H9 (cell line): Measurements from ENCODE around the gene PRUNE2. TPM values are rescaled to one million over a fixed set of nuclear protein-coding genes. Genes with fewer than 3 reads are reported as not detected.

Experiments
- DNase-seq: peaks from one replicate; pipeline ENCODE4 v3.0.0-alpha.2; 2017
- H2AFZ ChIP-seq: one replicate; pipeline ENCODE4 v1.6.1; 2013; ENCODE audit warnings: mild to moderate bottlenecking, low read length, control low read depth, moderate library complexity
- H2AK5ac ChIP-seq: 2 replicates; pipeline ENCODE4 v1.6.1; 2013; ENCODE audit warnings: low read length, control low read depth, mixed read lengths; ENCODE audit not compliant: insufficient read length
- H2BK120ac ChIP-seq: one replicate; pipeline ENCODE4 v1.6.1; 2013; ENCODE audit warnings: low read depth, mild to moderate bottlenecking, low read length, control low read depth, inconsistent platforms; ENCODE audit not compliant: poor library complexity, severe bottlenecking
- H2BK12ac ChIP-seq: 2 replicates; pipeline ENCODE4 v1.6.1; 2013; ENCODE audit warnings: low read length, control low read depth, mixed read lengths, low read depth; ENCODE audit not compliant: insufficient read length
- H2BK15ac ChIP-seq: 2 replicates; pipeline ENCODE4 v1.6.1; 2013; ENCODE audit warnings: low read depth, low read length, control low read depth
- H2BK20ac ChIP-seq: one replicate; pipeline ENCODE4 v1.6.1; 2013; ENCODE audit warnings: low read depth, mild to moderate bottlenecking, low read length, control low read depth, inconsistent platforms; ENCODE audit not compliant: poor library complexity, severe bottlenecking
- H2BK5ac ChIP-seq: 2 replicates; pipeline ENCODE4 v1.6.1; 2013; ENCODE audit warnings: low read length, control low read depth, mixed read lengths; ENCODE audit not compliant: insufficient read length
- H3K14ac ChIP-seq: 2 replicates; pipeline ENCODE4 v1.6.1; 2013; ENCODE audit warnings: low read length, control low read depth; ENCODE audit not compliant: insufficient read depth
- H3K18ac ChIP-seq: 2 replicates; pipeline ENCODE4 v1.6.1; 2013; ENCODE audit warnings: low read depth, mild to moderate bottlenecking, mixed read lengths, low read length, control low read depth; ENCODE audit not compliant: insufficient read length
- H3K23ac ChIP-seq: 2 replicates; pipeline ENCODE4 v1.6.1; 2013; ENCODE audit warnings: low read length, control low read depth, mixed read lengths, low read depth; ENCODE audit not compliant: insufficient read length
- H3K23me2 ChIP-seq: 2 replicates; pipeline ENCODE4 v1.6.1; 2013; ENCODE audit warnings: low read depth, mild to moderate bottlenecking, mixed read lengths, low read length, control low read depth; ENCODE audit not compliant: insufficient read length, poor library complexity, severe bottlenecking
- H3K27ac ChIP-seq: 2 replicates; pipeline ENCODE4 v1.5.1; 2013; ENCODE audit warnings: low read length, control low read depth, mixed read lengths, low read depth; ENCODE audit not compliant: insufficient read length
- H3K27me3 ChIP-seq: 2 replicates; pipeline ENCODE4 v1.6.1; 2013; ENCODE audit warnings: low read length, control low read depth, inconsistent platforms; ENCODE audit not compliant: insufficient read depth
- H3K4ac ChIP-seq: 2 replicates; pipeline ENCODE4 v1.6.1; 2013; ENCODE audit warnings: low read depth, mild to moderate bottlenecking, control low read depth, inconsistent platforms, low read length, moderate library complexity
- H3K4me1 ChIP-seq: 2 replicates; pipeline ENCODE4 v1.6.1; 2013; ENCODE audit warnings: low read length, control low read depth, inconsistent platforms; ENCODE audit not compliant: insufficient read depth
- H3K4me2 ChIP-seq: 2 replicates; pipeline ENCODE4 v1.6.1; 2013; ENCODE audit warnings: low read length, control low read depth, mixed read lengths; ENCODE audit not compliant: insufficient read length, insufficient read depth
- H3K56ac ChIP-seq: 2 replicates; pipeline ENCODE4 v1.6.1; 2013; ENCODE audit warnings: low read depth, mild to moderate bottlenecking, mixed read lengths, low read length, control low read depth; ENCODE audit not compliant: insufficient read length
- H3K79me1 ChIP-seq: 2 replicates; pipeline ENCODE4 v1.6.1; 2013; ENCODE audit warnings: low read depth, mild to moderate bottlenecking, moderate library complexity, low read length, control low read depth, inconsistent platforms; ENCODE audit not compliant: insufficient read depth, poor library complexity, severe bottlenecking
- H3K79me2 ChIP-seq: 2 replicates; pipeline ENCODE4 v1.6.1; 2013; ENCODE audit warnings: low read length, control low read depth, inconsistent platforms; ENCODE audit not compliant: insufficient read depth
- H3K9ac ChIP-seq: 2 replicates; pipeline ENCODE4 v1.6.1; 2013; ENCODE audit warnings: low read length, control low read depth, mixed read lengths; ENCODE audit not compliant: insufficient read length; ENCODE audit errors: extremely low read depth
- H3K9me3 ChIP-seq: one replicate; pipeline ENCODE4 v1.6.1; 2013; ENCODE audit warnings: low read depth, low read length, inconsistent platforms; ENCODE audit not compliant: control insufficient read depth
- H3T11ph ChIP-seq: one replicate; pipeline ENCODE4 v1.6.1; 2013; ENCODE audit warnings: mild to moderate bottlenecking, low read length, control low read depth, inconsistent platforms
- H4K20me1 ChIP-seq: one replicate; pipeline ENCODE4 v1.6.1; 2013; ENCODE audit not compliant: control insufficient read depth, insufficient read length, insufficient read depth
- H4K5ac ChIP-seq: 2 replicates; pipeline ENCODE4 v1.6.1; 2013; ENCODE audit warnings: low read depth, mild to moderate bottlenecking, mixed read lengths, low read length, control low read depth; ENCODE audit not compliant: insufficient read length
- H4K8ac ChIP-seq: replicated peaks from 2 replicates; pipeline ENCODE4 v1.6.1; 2013; ENCODE audit warnings: low read length, control low read depth, mixed read lengths, low read depth; ENCODE audit not compliant: insufficient read length
- H4K91ac ChIP-seq: 2 replicates; pipeline ENCODE4 v1.6.1; 2013; ENCODE audit warnings: low read depth, mild to moderate bottlenecking, moderate library complexity, mixed read lengths, low read length, control low read depth; ENCODE audit not compliant: insufficient read length
- H3K27ac Mint-ChIP-seq, 3 experiments: 2 replicates in 2 of 3; 3 replicates in 1 of 3; pipeline ENCODE4 v1.8.0; 2020 to 2021; ENCODE audit warnings: mixed read lengths in 3 of 3, mild to moderate bottlenecking in 1 of 3, moderate library complexity in 1 of 3
- H3K27me3 Mint-ChIP-seq: 2 replicates; pipeline ENCODE4 v1.8.0; 2021; ENCODE audit warnings: low read depth, mild to moderate bottlenecking, moderate library complexity, mixed read lengths
- H3K36me3 Mint-ChIP-seq, 3 experiments: 2 replicates in 2 of 3; 3 replicates in 1 of 3; pipeline ENCODE4 v1.8.0; 2020 to 2021; ENCODE audit warnings: low read depth in 3 of 3, mixed read lengths in 3 of 3; ENCODE audit not compliant: insufficient read depth in 1 of 3
- H3K4me1 Mint-ChIP-seq, 2 experiments: 2 replicates each; pipeline ENCODE4 v1.8.0; 2020; ENCODE audit warnings: mixed read lengths in 2 of 2
- H3K4me3 Mint-ChIP-seq, 2 experiments: 2 replicates in 1 of 2; 3 replicates in 1 of 2; pipeline ENCODE4 v1.8.0; 2020 to 2021; ENCODE audit warnings: mild to moderate bottlenecking in 2 of 2, mixed read lengths in 2 of 2, moderate library complexity in 1 of 2
- H3K9me3 Mint-ChIP-seq, 2 experiments: 2 replicates in 1 of 2; 3 replicates in 1 of 2; pipeline ENCODE4 v1.8.0; 2020; ENCODE audit warnings: mild to moderate bottlenecking in 2 of 2, mixed read lengths in 2 of 2, moderate library complexity in 1 of 2
- CTCF ChIP-seq: fragments of 200-600 bp; sonication (generic); conservative IDR thresholded peaks from 3 replicates; pipeline ENCODE4 v1.8.0; 2021; ENCODE audit warnings: antibody characterized with exemption, mild to moderate bottlenecking
- WGBS: extraction: QIAGEN DNeasy Blood & Tissue Kit; methylation state at CpG from one replicate; pipeline ENCODE4 v1.1.7; 2013; ENCODE audit warnings: missing lambda C conversion rate, low lambda C conversion rate, mixed read lengths; ENCODE audit not compliant: insufficient read length; ENCODE audit errors: extremely low coverage; 5-methylcytosine and 5-hydroxymethylcytosine counted together
- total RNA-seq: library from RNA; stranded (reverse); gene quantifications from 2 replicates; pipeline ENCODE4 v1.2.1, GENCODE V29; 2021

PRUNE2 gene
- total RNA-seq, 1 experiment from 2014 or later, result 12.1 TPM

DNA sequence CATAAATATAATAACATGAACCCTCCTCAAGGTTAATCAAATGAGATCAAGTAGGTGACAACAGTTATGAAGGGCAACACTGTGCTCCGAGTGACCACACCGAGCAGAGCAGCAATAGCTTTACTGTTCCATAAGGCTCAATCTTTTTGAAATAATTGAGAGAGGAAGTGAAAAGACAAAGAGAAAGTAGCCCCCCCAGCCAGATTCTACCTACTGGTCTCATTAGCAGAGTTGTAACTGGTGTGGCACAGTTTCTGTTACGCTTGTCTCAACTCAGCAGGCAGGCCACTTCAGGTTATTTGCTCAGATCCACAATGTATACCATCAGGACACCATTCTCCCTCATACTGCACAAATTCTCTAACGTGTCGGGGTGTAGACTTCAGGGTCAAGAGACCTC, 14.0 kb downstream of the PRUNE2 start:
- H3K9ac ChIP-seq, result no peak overlapping the region
- H3K23me2 ChIP-seq, result no peaks in the 10 kb centered on the region
- no peak overlapping the region for H3K27ac Mint-ChIP-seq
- H2AK5ac ChIP-seq, result no peak overlapping the region
- H4K20me1 ChIP-seq, result no peaks in the 10 kb centered on the region
- H3T11ph ChIP-seq, result no peak overlapping the region
- H3K4me1 Mint-ChIP-seq, result peaks cover 21 to 27% of the 10 kb centered on the region in 2 experiments
- no peak overlapping the region for H3K14ac ChIP-seq
- H3K36me3 Mint-ChIP-seq, result no peaks in the 10 kb centered on the region; a peak in 1 of 7 replicates
- no peak overlapping the region for H4K5ac ChIP-seq
- H3K56ac ChIP-seq, result no peak overlapping the region
- no peak overlapping the region for H3K4ac ChIP-seq
- no peak overlapping the region for H3K27ac ChIP-seq
- peaks cover 13% of the 10 kb centered on the region for H3K4me1 ChIP-seq
- H2BK5ac ChIP-seq, result no peak overlapping the region
- no peak overlapping the region for H2BK120ac ChIP-seq
- H3K23ac ChIP-seq, result no peak overlapping the region
- no peak overlapping the region for H2BK15ac ChIP-seq
- no peak overlapping the region for H3K4me2 ChIP-seq
- no peak overlapping the region for H3K18ac ChIP-seq
- H2AFZ ChIP-seq, result no peak overlapping the region
- TF ChIP-seq CTCF, result no peak
- H3K79me1 ChIP-seq, result no peaks in the 10 kb centered on the region
- H2BK12ac ChIP-seq, result no peak overlapping the region
- peaks cover 2% of the 10 kb centered on the region; the same call in 1 of the 2 replicates for H3K27me3 Mint-ChIP-seq
- H4K91ac ChIP-seq, result no peak overlapping the region
- H2BK20ac ChIP-seq, result no peak overlapping the region
- no peaks in the 10 kb centered on the region for H3K9me3 ChIP-seq
- DNase-seq, result no peak
- H3K79me2 ChIP-seq, result 0 out of 2 replicates have a peak, but pooled peaks cover 1% of the 10 kb centered on the region
- no peaks in the 10 kb centered on the region for H3K9me3 Mint-ChIP-seq
- no peak overlapping the region for H4K8ac ChIP-seq
- no peak overlapping the region for H3K4me3 Mint-ChIP-seq
- no CpG with 5 or more reads among the region's 5 CpGs for WGBS
- H3K27me3 ChIP-seq, result no peaks in the 10 kb centered on the region
